Thyroid gland (tissue), 4 donors: ENCODE measurements around the gene GARRE1. TPM values are rescaled to one million over a fixed set of nuclear protein-coding genes. Genes with fewer than 3 reads are reported as not detected.
A peak's percentile ranks its signal among the peaks of the same experiment; 100 is the strongest.
"Not testable (repeated sequence)": the region's sequence is repeated elsewhere in the genome, so short reads cannot be mapped to it uniquely, and the experiment has no call there.

Source experiments
- DNase-seq, 2 donors: peaks; one replicate each; pipeline ENCODE4 v3.0.0-alpha.2; 2019
- H3K27ac ChIP-seq, 3 donors: fragments of 200-600 bp; sonication (generic); 1 replicate in 2 of 3; 2 replicates in 1 of 3; pipeline ENCODE4 v1.5.1; 2016 to 2019; ENCODE audit warnings: mild to moderate bottlenecking in 1 of 3, moderate library complexity in 1 of 3
- H3K27me3 ChIP-seq: fragments of 200-600 bp; sonication (generic); one replicate; pipeline ENCODE4 v1.5.1; 2019
- H3K36me3 ChIP-seq, 2 donors: fragments of 200-600 bp; sonication (generic); one replicate each; pipeline ENCODE4 v1.5.1; 2016 to 2019
- H3K4me1 ChIP-seq, 2 donors: fragments of 200-600 bp; sonication (generic); one replicate each; pipeline ENCODE4 v1.5.1; 2017 to 2019
- H3K4me3 ChIP-seq, 3 donors: fragments of 200-600 bp; sonication (generic); replicated peaks in 1 of 3; 1 replicate in 2 of 3; 2 replicates in 1 of 3; pipeline ENCODE4 v1.5.1; 2016; ENCODE audit warnings: mild to moderate bottlenecking in 1 of 3
- H3K9me3 ChIP-seq: fragments of 200-600 bp; sonication (generic); one replicate; pipeline ENCODE4 v1.5.1; 2017
- POLR2A ChIP-seq, 2 donors: fragments of 450-650 bp; IDR thresholded peaks; one replicate each; pipeline ENCODE4 v1.6.1; 2017; ENCODE audit warnings: antibody characterized with exemption in 2 of 2, mild to moderate bottlenecking in 2 of 2, moderate library complexity in 1 of 2
- WGBS, 2 donors: methylation state at CpG; one replicate each; pipeline ENCODE4 v1.1.5; 2017; 5-methylcytosine and 5-hydroxymethylcytosine counted together
- intact Hi-C: fragments of 100-400 bp; cut with DNase I; formaldehyde crosslinking; loops from one replicate; pipeline ENCODE4 v1.15.1; 2023
- total RNA-seq, 4 donors: library from RNA; depleted of rRNA; stranded (reverse); fragments of >200 nt; gene quantifications; one replicate each; pipeline ENCODE4 v1.2.3, GENCODE V29; 2016
- TF ChIP-seq, protein P1 (sequence below), 6 experiments: fragments of 200-600 bp in 3 of 6; fragments of 450-650 bp in 3 of 6; sonication (generic) in 3 of 6; IDR thresholded peaks; one replicate each; pipeline ENCODE4 v1.5.1; 2016 to 2019; ENCODE audit warnings: antibody characterized with exemption in 6 of 6, mild to moderate bottlenecking in 2 of 6, inconsistent platforms in 1 of 6, moderate library complexity in 1 of 6

Gene GARRE1, protein sequence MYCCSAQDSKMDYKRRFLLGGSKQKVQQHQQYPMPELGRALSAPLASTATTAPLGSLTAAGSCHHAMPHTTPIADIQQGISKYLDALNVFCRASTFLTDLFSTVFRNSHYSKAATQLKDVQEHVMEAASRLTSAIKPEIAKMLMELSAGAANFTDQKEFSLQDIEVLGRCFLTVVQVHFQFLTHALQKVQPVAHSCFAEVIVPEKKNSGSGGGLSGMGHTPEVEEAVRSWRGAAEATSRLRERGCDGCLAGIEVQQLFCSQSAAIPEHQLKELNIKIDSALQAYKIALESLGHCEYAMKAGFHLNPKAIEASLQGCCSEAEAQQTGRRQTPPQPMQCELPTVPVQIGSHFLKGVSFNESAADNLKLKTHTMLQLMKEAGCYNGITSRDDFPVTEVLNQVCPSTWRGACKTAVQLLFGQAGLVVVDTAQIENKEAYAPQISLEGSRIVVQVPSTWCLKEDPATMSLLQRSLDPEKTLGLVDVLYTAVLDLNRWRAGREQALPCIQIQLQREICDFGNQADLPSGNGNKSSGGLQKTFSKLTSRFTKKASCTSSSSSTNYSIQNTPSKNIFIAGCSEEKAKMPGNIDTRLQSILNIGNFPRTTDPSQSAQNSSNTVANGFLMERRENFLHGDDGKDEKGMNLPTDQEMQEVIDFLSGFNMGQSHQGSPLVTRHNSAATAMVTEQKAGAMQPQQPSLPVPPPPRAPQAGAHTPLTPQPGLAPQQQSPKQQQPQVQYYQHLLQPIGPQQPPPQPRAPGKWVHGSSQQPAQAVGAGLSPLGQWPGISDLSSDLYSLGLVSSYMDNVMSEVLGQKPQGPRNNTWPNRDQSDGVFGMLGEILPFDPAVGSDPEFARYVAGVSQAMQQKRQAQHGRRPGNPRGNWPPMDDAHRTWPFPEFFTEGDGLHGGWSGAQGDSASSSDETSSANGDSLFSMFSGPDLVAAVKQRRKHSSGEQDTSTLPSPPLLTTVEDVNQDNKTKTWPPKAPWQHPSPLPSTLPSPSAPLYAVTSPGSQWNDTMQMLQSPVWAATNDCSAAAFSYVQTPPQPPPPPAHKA (N-terminal part only)
- 10 to 100 TPM; 24.7 to 43.5 (median 30.9) TPM for total RNA-seq

DNA sequence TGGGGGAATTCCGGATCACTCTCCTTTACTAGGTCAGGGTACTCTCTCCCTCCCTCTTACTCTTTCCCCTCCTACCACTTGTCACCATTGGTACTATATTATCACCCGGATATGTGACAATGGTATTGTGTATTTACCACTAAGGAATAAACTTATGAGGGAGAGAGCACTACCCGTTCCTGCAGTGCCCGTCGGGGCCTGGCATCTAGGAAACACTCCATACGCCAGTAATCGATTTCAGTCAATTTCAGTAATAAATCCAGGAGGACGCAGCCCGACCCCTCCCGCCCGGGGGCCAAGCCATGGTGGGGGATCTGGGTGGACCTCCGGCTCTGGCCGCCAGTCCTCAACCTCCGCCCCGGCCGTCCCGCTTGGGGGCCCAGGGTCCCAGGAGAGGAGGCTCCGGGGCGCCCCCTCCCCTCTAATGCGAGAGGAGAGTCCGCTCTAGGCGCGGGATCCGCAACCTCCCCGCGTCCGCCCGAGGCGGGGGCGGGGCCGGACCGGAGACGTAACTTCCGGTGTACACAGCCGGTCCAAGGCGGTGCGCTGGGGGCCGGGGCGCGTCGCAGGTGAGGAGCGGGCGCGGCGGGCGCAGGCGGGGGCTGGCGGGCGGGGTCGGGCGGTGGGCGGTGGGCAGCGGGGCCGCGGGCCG is at the start of gene GARRE1:
Gene GARRE1, plus strand, starts transcription at position 509 of the 652 bp plus-strand sequence. CDS start 45,920 bp downstream, outside the sequence.
- peak; percentile 89 to 91 for DNase-seq
- Histone ChIP-seq H3K4me3 (peak within 1 kb of the TSS; percentile 81 to 98 (median 87)), H3K27ac (peak within 1 kb of the TSS; percentile 93 to 98 (median 96)), H3K36me3 (no peaks in the 10 kb centered on the region), H3K27me3 (no peaks in the 10 kb centered on the region), H3K4me1 (peaks cover 5 to 21% of the 10 kb centered on the region in 2 donors), H3K9me3 (no peaks in the 10 kb centered on the region)
- TF ChIP-seq, protein P1, sequence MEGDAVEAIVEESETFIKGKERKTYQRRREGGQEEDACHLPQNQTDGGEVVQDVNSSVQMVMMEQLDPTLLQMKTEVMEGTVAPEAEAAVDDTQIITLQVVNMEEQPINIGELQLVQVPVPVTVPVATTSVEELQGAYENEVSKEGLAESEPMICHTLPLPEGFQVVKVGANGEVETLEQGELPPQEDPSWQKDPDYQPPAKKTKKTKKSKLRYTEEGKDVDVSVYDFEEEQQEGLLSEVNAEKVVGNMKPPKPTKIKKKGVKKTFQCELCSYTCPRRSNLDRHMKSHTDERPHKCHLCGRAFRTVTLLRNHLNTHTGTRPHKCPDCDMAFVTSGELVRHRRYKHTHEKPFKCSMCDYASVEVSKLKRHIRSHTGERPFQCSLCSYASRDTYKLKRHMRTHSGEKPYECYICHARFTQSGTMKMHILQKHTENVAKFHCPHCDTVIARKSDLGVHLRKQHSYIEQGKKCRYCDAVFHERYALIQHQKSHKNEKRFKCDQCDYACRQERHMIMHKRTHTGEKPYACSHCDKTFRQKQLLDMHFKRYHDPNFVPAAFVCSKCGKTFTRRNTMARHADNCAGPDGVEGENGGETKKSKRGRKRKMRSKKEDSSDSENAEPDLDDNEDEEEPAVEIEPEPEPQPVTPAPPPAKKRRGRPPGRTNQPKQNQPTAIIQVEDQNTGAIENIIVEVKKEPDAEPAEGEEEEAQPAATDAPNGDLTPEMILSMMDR (IDR thresholded peaks at IDR 0.05) = no peak
- TF ChIP-seq POLR2A (IDR thresholded peaks at IDR 0.05) = peak in 1 of 2 donors; percentile 89
- WGBS, 2 donors = 2 to 3% methylated on average over 8 to 11 of the region's 56 CpGs
- intact Hi-C loops = loop anchor here (10.0 kb wide), 1 partner anchor 81 kb away; no protein-coding TSS in a partner anchor

DNA sequence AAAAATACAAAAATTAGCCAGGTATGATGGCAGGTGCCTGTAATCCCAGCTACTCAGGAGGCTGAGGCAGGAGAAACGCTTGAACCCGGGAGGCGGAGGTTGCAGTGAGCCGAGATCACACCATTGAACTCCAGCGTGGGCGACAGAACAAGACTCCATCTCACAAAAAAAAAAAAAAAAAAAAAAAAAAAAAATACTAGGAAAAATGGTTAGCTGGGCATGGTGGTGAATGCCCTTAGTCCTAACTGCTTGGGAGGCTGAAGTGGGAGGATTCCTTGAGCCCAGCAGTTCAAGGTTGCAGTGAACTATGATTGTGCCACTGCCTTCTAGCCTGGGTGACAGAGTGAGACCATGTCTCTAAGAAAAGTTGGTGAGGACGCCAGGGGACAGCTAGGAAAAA is 49.0 kb upstream of the GARRE1 start:
- H3K4me1 ChIP-seq, intact Hi-C loops, H3K27me3 ChIP-seq, H3K9me3 ChIP-seq, H3K4me3 ChIP-seq, DNase-seq, H3K27ac ChIP-seq: not testable (repeated sequence)
- WGBS, 2 donors = 94 to 98% methylated on average over 7 of the region's 7 CpGs
- peaks cover 10 to 19% of the 10 kb centered on the region in 2 donors for H3K36me3 ChIP-seq

DNA sequence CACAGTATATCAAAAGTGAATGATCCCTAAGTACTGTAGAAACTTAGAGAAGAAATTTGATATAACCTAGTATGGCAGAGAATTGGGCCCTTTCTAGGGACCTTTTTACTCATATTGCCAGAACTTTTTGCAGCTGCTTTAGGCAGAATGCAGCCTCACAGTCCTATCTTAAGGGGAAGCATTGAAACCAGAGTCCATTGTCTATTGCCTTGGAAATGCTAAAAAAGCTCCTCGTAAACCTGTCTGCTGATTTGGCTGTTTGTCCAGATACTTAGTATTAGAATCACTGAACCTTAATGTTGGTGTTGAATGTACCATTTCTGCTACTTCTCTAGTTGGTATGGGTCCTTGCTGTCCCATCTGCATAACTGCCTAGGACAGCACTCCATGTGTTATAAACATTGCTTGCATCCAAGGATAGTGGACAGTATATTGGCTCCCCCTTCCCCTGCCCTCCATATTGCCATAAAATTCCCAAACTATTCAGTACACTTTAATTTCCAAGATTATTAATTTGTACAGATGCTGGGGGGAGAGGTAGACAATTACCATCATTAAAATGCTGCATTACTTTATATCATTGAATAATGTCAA is 46.0 kb upstream of the GARRE1 start:
- Histone ChIP-seq H3K36me3 (peaks cover 16 to 18% of the 10 kb centered on the region in 2 donors), H3K4me3 (no peak overlapping the region), H3K27ac (no peak overlapping the region), H3K4me1 (no peaks in the 10 kb centered on the region), H3K9me3 (no peaks in the 10 kb centered on the region), H3K27me3 (no peaks in the 10 kb centered on the region)
- intact Hi-C loops = no loop called here
- WGBS, 2 donors = 89 to 100% methylated on average over 1 of the region's 1 CpG
- TF ChIP-seq POLR2A (IDR thresholded peaks at IDR 0.05) = no peak
- TF ChIP-seq, protein P1 (IDR thresholded peaks at IDR 0.05) = no peak
- no peak for DNase-seq

DNA sequence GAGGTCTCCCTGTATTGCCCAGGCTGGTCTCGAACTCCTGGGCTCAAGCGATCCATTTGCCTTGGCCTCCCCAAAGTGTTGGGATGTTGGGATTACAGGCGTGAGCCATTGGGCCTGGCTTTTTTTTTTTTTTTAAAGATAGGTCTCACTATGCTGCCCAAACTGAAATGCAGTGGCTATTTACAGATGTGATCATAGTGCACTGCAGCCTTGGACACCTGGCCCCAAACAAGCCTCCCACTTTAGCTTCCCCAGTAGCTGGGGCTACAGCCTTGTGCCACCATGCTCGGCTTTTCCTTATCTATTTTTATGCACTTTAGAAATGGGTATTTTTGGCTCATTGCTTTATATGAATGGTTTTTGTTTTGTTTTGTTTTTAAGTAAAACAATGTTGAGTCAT is 44.6 kb upstream of the GARRE1 start:
- no peak for DNase-seq
- no peak overlapping the region for H3K4me3 ChIP-seq
- peaks cover 16 to 18% of the 10 kb centered on the region in 2 donors for H3K36me3 ChIP-seq
- intact Hi-C loops = no loop called here
- no peak overlapping the region for H3K27ac ChIP-seq
- 90 to 96% methylated on average over 4 of the region's 4 CpGs for WGBS, 2 donors
- no peaks in the 10 kb centered on the region for H3K4me1 ChIP-seq
- no peaks in the 10 kb centered on the region for H3K27me3 ChIP-seq
- H3K9me3 ChIP-seq = no peaks in the 10 kb centered on the region
- TF ChIP-seq, protein P1 (IDR thresholded peaks at IDR 0.05) = no peak
- no peak for TF ChIP-seq POLR2A (IDR thresholded peaks at IDR 0.05)

DNA sequence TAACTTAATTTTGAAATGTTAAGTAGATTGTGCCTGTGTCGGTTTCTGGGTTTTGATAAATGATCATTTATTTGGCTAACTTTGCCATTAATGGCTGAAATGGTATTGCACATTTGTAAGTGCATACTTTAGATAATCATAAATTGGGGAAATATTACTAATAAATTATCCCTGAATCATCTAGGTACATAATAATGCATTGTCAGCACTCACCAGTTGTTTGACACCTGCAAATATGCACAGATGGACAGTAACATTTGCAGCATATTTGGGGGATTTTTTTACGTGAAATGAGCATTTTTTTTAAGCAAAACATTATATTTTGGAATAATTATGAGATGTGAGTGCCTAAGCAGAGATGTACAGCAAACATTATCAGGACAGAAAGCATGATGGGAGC is 41.1 kb upstream of the GARRE1 start:
- DNase-seq = no peak
- TF ChIP-seq, protein P1 (IDR thresholded peaks at IDR 0.05) = no peak
- TF ChIP-seq POLR2A (IDR thresholded peaks at IDR 0.05) = no peak
- peaks cover 13 to 21% of the 10 kb centered on the region in 2 donors for H3K36me3 ChIP-seq
- H3K9me3 ChIP-seq = no peaks in the 10 kb centered on the region
- intact Hi-C loops = no loop called here
- 95% methylated on average over 2 of the region's 2 CpGs for WGBS, 2 donors
- H3K27ac ChIP-seq = no peak overlapping the region
- no peaks in the 10 kb centered on the region for H3K27me3 ChIP-seq
- no peaks in the 10 kb centered on the region for H3K4me1 ChIP-seq
- H3K4me3 ChIP-seq = no peak overlapping the region
